NT2/D1 (cell line): ENCODE data around the gene INPP4B.

Experiments
- YY1 ChIP-seq: IDR thresholded peaks from 2 replicates; pipeline ENCODE4 v1.6.1; 2011; ENCODE audit not compliant: insufficient read length, insufficient read depth
- ZNF274 ChIP-seq: IDR thresholded peaks from 2 replicates; pipeline ENCODE4 v1.6.1; 2011; ENCODE audit warnings: mild to moderate bottlenecking, low read depth, low read length

DNA sequence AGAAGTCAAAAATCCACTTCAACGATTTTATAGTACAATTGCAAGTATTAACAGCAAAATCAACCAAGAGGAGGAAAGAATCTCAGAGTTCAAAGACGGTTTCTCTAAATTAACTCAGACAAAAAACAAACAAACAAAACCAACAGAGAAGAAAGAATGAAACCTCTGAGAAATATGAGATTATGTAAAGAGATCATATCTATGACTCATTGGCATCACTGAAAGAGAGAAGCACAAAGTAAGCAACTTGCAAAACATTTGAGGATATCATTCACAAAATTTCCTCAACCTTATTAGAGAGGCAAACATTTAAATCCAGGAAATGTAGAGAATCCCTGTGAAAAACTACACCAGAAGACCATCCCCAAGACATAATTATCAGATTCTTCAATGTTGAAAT, 370.4 kb downstream of the INPP4B start:
- TF ChIP-seq YY1 (no peak), ZNF274 (no peak)
